ENCODE measurements around the gene STK33.
A peak's percentile ranks its signal among the peaks of the same experiment; 100 is the strongest.

Gene STK33

GRCh38 chr11:8593935-8594909 is at the start of gene STK33:
Gene STK33, minus strand, starts transcription at chr11:8594228. Its CDS starts 119,323 bp downstream, at chr11:8474905.
- no peak for DNase-seq

GRCh38 chr11:8642196-8642841 is 48.3 kb upstream of the STK33 start:
- no peak for DNase-seq

- DNase-seq = no peak
Observed at GRCh38 chr11:8641332-8641731, 47.3 kb upstream of the STK33 start.

GRCh38 chr11:8640267-8640906 is 46.4 kb upstream of the STK33 start:
- DNase-seq = no peak

- DNase-seq = no peak
Observed at GRCh38 chr11:8639655-8640054, 45.6 kb upstream of the STK33 start.

GRCh38 chr11:8638300-8638699 is 44.3 kb upstream of the STK33 start:
- DNase-seq = no peak

- no peak for DNase-seq
Observed at GRCh38 chr11:8636127-8636526, 42.1 kb upstream of the STK33 start.

DNA sequence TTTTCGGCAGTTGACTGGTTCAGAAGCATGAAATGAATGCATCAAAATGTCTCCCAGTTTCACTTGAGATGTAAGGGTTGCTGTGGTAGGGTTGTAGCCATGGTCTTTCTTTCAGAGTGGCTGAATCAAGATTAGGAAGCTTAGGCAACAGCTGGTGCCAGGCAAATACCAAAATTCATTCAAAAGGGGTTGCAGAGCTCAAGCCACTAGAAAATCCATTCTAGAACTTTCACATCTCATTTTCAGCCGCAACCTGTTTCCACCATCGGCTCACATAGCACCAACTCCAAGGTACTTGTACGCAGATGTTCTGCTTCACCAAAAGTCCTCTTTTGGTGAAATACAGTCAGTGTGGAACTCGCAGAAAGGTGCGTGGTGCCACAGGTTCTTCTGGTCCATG is 40.5 kb upstream of the STK33 start:
- no peak for DNase-seq

DNA sequence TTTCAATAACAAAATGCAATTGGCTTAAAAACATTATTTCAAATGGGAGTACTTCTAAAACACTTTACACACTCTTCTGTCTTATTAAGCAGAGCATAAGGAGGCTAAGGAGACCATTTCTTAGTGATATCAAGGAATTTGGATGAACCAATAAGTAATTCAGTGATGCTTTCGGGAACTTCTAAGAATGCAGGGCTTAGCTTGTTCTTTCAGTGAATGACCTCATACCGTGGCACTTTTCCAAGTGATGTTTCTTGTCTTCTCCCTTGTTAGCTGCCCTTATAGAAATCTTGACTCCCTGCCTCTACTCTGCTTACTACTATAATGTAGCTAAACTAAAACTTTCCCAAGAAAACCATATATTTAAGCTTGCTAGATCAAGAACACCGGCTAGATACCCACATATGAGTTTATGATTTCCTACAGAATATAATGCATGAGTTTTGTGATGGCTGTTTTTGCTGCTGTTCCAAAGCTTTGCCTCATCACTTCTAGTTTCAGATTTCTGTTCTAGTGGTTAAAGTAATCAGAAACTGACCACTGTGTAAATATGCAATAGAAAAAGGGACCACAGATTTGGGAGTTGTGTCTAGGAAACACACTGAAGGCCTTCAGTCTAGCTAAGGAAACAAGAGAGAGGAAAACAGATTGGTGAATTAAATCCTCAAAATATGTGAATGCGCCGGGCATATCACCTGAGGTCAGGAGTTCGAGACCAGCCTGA is 37.5 kb upstream of the STK33 start:
- DNase-seq = no peak

GRCh38 chr11:8624698-8625097 is 30.7 kb upstream of the STK33 start:
- no peak for DNase-seq

- no peak for DNase-seq
Observed at GRCh38 chr11:8621147-8621546, 27.1 kb upstream of the STK33 start.

DNA sequence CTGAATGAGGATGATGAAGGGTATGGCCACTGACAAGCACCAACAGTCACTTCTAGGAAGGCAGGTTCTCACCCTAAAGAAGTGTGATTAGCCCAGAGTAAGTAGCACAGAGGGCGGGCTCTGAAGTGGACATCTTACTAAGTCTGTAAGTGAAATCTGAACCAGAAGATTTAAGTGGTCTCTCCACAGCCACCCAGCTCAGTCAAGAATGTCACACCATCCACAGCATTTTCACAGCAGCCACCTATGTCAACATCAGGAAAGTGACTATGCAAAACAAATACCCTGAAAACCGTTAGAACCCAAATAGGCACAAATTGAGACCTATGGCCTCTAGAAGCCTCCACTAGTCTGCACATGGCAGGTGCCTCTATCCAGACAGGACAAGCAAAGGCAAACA is 23.0 kb upstream of the STK33 start:
- DNase-seq = no peak

- no peak for DNase-seq
Observed at GRCh38 chr11:8615291-8616032, 21.4 kb upstream of the STK33 start.

DNA sequence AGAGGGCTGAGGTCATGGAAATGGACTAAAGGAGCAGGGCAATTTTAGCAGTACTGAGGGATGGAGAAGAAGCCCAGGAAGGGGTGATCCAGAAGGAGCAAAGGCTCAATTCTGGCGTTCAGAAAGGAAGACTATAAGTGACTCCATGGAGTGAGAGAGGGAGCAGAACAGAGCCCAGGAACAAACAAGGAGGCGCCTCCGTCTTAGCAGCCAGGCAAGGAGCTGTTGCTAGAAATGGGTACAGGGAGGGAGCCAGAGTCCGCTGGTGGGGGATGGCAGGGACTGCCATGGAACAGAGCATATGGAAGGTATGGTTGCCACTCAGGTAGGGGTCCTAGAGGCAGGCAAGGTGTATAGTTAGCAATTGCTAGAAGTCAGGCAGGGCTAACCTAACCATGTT is 20.5 kb upstream of the STK33 start:
- no peak for DNase-seq

- DNase-seq = no peak
Observed at GRCh38 chr11:8613036-8613435, 19.0 kb upstream of the STK33 start.

GRCh38 chr11:8612522-8612921 is 18.5 kb upstream of the STK33 start:
- no peak for DNase-seq

GRCh38 chr11:8610532-8611116 is 16.6 kb upstream of the STK33 start:
- DNase-seq = no peak

DNA sequence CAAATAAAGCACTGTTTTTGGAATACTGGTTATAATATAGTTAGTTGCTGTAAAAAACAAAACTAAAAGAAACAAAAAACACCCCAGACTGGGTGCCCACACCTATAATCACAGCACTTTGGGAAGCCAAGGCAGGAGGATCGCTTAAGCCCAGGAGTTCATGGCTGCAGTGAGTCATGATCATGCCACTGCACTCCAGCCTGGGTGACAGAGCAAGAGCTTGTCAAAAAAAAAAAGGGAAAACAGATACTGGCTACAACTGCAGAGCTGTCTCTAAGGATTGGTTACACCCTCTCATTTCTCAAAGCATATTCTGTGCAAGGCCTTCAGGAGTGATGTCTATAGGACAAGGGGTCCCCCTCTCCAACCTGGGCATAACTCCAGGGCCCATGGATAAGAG is 14.6 kb upstream of the STK33 start:
- DNase-seq = no peak

DNA sequence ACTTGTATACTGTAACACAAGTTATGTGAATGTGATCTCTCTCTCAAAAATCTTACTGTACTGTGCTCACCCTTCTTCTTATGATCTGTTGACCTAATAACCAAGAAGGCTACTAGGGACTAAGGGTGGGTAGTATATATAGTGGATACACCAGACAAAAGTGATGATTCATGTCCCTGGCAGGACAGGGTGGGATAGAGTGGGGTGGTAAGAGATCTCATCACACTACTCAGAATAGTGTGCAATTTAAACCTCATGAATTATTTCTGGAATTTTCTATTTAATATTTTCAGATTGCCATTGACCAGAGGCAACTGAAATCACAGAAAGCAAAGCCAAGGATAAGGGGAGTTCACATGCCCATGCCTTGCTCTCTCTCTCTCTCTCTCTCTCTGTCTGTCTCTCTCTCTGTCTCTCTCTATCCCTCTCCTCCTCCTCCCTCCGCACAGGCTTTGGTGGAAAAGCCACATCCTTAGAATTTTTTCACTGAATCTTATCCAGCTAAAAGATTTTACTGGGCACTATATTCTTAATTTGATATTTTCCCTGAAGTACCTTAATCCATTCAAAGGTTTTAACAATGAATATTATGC is 12.0 kb upstream of the STK33 start:
- no peak for DNase-seq

- DNase-seq = peak; percentile 7
Observed at GRCh38 chr11:8604078-8604723, 10.2 kb upstream of the STK33 start.

- DNase-seq = no peak
Observed at GRCh38 chr11:8603696-8604077, 9.7 kb upstream of the STK33 start.

Data from GDM1 (cell line).